Right hindlimb (tissue), 1 donor: ENCODE results near the gene YOD1.

Source experiments
- DNase-seq: peaks from one replicate; pipeline ENCODE4 v3.0.0-alpha.2; 2018

YOD1 gene

DNA sequence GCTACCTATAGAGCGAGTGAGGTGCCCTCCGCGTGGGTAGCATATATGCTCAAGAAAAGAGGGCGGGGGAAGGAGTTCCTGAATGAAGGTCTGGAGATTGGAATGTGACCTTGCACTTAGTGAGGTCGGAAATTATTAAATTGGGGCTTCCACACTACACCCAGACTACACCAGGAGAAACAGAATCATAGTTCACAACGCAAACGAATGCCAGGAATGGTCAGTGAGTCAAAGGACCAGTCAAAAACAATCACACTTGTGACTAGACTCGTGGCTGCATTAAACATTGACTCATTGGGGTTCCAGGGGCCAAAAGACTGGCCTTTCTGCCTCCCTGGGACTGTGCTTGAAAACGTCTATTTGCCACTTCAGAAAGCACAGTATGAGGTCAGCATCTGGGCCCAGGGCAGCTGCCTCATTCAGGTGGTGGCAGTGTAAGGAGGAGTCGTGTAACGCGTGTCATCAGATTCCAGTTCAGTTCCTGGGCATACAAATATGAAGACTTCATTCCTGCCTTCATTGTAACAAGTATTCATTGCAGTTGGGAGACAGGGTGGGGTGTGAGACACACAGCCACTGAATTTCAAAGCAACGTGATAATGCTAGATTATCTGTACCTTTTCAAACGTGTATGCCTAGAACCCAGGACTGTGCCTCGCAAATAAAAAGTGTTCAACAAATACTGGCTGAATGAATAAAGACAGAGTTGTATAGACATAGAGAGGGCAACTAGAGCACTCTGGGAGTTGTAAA, at the start of gene YOD1:
Gene YOD1, minus strand, starts transcription at position 18 of the 753 bp plus-strand sequence. CDS start 178 bp downstream, outside the sequence.
- DNase-seq: no peak

DNA sequence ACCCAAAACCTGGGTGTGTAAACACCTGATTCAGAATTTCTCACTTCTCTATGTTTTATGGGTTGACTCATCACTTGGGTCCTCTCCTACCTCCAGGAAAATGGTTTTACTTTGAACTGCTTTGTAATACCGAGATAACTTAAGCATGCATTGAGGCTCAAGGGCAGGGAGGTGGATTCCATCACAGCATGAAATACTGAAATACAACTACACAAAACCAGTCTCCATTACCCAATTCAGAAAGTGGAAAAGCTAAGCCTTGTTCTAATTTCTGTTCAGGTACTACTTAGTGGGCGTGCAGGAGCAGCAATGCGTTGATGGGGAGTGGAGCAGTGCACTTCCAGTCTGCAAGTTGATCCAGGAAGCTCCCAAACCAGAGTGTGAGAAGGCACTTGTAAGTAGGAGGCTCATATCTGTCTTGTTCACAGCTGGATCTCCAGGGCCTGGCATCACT, 46.9 kb upstream of the YOD1 start:
- no peak for DNase-seq

DNA sequence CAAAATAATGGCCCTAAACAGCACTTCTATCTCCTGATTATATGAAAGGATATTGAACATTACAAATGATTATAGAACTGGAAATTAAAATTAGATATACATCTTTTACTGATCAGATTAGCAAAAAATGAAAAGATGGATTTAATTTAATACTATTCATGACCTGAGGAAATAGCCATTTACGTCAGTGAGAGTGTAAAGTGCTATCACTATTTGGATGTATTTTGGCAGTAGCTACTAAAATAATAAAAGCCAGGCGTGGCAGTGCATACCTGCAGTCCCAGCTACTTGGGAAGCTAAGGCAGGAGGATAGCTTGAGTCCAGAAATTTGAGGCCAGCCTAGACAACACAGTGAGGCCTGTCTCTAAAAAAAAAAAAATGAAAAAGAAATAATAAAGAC, 42.9 kb upstream of the YOD1 start:
- no peak for DNase-seq

GRCh38 chr1:207091200-207091908, 40.3 kb upstream of the YOD1 start:
- no peak for DNase-seq

DNA sequence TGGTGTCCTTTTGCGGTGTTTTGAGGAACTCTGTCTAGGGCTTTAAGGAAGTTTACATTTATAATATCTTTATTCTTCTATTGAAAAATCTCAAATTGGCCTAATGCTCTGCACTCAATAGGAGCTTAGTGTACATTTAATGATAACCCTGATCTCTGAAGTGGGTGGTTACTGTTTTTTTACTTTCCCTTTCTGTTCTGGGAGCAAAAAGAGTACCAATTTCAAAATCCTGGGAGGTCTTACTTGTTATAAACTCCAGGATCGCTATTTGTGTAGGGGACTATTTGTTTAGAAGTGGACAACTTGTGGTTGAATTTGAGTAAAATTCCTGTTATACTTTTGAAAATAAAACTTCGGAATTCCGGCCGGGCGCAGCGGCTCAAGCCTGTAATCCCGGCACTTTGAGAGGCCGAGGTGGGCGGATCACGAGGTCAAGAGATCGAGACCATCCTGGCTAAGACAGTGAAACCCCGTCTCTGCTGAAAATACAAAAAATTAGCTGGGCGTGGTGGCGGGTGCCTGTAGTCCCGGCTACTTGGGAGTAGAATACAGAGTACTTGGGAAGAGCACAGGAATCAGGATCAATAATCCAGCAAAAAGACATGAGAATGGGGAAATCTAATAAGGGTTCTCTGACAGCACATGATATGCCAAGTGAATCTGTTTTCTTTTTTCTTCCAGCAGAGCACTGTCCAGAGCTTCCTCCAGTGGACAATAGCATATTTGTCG, 38.8 kb upstream of the YOD1 start:
- DNase-seq: no peak

- DNase-seq: no peak
Measured at GRCh38 chr1:207088701-207089626, 38.0 kb upstream of the YOD1 start, which contains the start of gene C4BPB. Gene C4BPB (plus strand): TSS chr1:207088860. CDS start chr1:207089532, 672 bp downstream.

GRCh38 chr1:207088161-207088560, 37.2 kb upstream of the YOD1 start:
- DNase-seq: no peak

DNA sequence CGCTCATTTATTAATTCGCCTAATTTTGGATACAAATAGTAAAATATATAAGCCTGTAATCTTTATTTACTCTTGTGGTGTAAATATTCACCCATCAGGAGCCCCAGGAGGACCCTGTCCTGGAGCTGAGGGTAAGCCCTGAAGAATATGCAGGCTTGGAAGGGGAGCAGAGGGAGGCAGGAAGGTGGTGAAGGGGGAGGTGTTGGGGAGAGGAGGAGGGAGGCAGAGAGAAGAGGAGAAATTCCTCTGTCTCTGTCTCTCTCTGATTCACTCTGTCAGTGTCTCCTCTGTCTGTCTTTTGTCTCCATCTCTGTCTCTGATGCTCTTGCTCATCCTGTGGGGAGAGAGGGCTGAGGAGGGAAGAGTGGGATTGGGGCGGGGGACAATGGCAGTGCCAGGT, 34.9 kb upstream of the YOD1 start:
- no peak for DNase-seq

DNA sequence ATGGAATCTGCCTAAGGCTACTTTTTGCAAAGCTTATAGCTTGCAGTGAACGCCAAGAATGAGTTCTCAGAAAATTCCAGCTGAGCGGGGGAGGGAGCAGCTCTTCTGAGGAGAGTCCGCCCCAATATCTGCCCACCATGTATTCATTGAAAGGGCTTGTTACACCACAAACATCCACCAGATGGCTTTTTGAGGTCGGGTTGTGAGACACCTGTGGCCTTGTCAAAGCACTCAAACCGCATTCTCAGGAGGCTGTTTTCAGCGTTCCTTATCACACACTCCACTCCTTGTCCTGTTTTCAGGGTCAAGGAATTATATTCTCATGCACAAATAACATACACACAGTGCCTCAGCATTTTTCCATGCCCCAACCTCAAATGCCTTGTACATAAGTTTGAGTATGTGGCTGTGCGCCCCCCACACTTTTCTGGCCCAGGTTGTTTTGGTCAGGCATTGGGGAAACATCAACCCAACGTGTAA, 33.7 kb upstream of the YOD1 start:
- peak; percentile 60 for DNase-seq

- DNase-seq: no peak
Measured at GRCh38 chr1:207084232-207084631, 33.2 kb upstream of the YOD1 start.

DNA sequence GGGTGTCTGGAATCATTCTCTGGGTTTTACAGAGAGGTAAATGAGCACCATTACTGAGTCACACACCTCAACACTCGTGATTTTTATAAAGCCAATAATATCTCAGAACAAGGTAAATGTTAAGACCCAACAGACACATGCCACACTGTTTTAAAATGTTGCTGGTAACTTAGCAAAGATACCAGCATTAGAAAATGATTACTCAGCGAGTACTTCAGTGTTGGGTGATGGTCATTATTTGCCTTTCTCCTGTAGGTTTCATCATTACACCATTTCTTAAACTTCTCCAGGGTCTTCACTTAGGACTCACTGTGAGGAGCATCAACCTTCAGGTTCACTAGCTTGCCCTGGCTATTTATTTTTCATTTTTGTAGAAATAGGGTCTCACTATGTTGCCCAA, 30.8 kb upstream of the YOD1 start:
- DNase-seq: no peak

GRCh38 chr1:207081088-207081487, 30.1 kb upstream of the YOD1 start:
- DNase-seq: no peak

DNA sequence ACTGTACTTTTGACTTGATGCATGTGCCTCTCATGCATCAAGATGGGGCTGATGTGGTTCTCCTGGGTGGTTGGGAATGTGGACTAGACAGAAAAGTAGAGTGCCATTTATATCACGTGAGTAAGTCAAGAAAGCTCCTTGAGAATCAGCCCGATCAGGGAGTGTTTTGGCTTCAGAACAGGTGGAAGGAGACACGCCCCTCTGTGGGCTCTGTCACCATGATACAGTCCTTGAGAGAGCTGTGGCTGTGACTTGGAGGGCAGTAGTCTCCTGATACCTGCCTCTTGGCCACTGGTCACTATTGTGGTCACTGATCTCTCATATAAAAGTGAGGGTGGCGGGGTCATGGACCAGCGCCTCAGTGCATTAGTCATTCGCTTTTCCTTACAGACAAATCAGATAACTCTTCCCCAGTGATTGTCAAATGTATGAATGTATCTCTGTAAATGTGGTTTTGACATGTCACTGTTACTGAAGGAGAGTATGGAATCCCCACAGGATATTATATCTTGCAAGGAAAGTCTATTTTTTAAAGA, 28.8 kb upstream of the YOD1 start:
- no peak for DNase-seq

- DNase-seq: no peak
Measured at GRCh38 chr1:207078578-207079132, 27.6 kb upstream of the YOD1 start.

DNA sequence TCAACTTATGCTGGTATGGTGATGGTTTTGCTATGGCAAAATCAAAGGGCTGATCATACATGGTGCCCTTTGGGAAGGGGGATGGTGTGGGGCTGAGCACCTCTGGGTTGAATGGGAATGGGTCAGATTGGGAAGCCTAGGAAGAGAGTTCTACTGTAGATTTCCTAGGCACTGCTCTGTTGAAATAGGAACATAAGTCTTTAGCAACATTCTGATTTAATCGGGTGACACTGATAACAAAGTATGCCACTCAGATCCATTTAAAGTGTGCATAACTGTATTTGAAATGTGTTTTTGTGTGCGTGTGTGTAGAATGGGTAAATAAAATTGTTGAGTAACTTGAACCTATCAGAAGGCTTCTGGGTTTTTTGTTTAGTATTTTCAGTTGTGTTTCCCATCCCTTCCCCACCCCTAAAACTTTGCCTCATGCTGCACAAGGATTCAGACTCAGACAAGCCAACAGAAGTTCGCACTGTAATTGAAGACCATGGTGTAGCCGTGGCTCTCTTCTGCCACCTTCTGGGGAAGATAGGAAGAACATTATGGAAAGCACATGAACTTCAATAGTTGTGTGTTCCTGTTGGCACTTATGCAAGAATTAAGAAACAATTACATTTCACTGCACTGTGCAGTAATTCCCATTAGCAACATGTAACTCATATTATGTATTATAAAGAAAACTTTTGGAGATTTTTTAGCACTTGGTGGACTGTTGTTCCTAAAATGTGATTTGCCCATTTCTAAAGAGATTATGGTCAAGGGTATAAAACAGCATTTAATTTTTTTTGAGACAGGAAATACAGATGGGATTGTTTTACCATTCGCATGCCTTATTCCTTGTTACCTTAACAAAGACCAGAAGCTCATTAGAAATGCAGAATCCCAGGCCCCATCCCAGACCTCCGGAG, 26.7 kb upstream of the YOD1 start:
- DNase-seq: peak; percentile 73

GRCh38 chr1:207077012-207077411, 26.0 kb upstream of the YOD1 start:
- no peak for DNase-seq

GRCh38 chr1:207076181-207076955, 25.4 kb upstream of the YOD1 start:
- no peak for DNase-seq

DNA sequence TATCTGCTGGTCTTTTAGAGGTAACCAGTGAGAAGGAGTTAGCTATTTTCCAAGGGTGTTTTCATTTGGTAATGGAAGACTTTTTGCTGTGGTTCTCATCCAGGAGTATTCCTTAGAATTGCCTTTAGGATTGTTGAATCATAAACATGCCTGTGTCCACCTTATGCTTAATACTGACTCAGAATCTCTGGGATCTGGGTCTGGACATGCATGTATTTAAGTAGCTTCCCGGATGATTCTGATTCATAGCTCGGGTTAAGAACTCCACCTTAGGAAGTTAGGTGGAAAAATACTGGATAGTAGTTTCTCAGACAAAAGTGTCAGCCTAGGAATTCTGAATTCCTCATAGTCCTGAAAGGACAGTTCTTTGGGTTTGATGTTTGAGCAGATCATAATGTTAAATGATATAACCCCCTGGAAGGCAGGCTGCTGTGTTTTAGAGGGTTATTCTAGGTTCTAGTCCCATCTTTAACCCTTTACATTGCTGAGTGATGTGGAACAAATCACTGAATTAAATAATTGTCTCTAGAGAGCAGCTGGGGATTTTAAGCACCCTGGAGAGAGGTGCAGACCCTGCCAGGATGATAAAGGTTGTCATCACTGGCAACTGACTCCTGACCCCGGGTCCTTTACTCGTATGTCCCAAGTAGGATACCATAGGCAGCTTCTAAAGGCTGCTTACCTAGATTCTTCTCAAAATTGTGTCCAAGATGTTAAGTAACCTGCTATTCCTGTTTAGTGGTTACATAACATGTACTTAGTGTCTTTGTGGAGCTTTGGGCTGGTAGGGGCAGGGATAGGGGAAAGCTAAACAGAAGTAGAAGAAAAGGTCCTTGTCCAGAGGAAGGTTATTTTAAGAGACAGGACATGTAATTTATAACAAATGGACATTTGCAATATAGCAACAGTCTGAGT, 23.2 kb upstream of the YOD1 start:
- DNase-seq: no peak

DNA sequence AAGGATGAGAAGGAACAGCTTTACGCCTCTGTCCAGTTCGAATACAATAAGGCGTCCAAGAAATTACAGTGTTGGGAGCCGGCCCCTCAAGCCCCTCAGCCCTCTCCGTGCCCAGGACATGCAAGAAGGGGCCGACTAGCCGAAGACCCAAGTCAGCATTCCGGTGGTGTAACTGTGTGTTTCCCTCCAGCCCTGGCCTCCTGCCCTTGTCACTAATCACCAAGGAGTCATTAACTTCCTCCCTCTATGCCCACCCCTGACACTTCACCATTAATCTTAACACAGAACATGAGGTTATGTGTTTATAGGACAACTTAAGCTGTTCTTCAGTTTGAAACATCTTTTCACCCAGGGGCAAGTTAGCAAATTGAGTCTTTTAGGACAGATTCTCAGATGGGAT, 21.2 kb upstream of the YOD1 start:
- DNase-seq: no peak
